Measurements from ENCODE around the gene HMOX2.
A peak's percentile ranks its signal among the peaks of the same experiment; 100 is the strongest.

Gene HMOX2

DNA sequence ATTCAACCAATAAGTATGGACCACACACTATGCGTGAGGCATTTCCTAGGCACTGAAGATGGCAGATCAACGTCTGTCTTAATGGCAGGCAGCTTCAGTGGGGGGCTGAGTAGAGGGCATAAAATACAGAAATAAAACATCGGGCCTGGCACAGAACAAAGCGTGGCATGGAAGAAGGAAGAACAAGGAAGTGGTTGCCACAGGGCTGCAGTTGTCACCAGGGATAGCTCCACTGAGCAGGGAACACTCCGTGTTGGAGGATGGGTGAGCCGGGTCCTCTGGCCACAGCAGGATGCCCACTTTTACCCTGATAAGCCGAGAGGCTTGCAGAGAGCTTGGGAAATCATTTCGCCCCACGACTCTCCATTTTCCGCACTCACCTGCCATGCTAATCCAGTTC is 56.0 kb downstream of the HMOX2 start:
- H3K27me3 ChIP-seq (ENCODE audit: control insufficient read depth in 1 of 2, insufficient read depth in 2 of 2, low read length in 2 of 2) = no peaks in the 10 kb centered on the region
- peaks cover 19% of the 10 kb centered on the region for H3K4me1 ChIP-seq (ENCODE audit: insufficient read depth, low read length)
- no peak overlapping the region for H3K27ac ChIP-seq (ENCODE audit: low read depth, low read length)
- H3K9me3 ChIP-seq (ENCODE audit: low read length) = no peaks in the 10 kb centered on the region
- H3K9ac ChIP-seq (ENCODE audit: low read length) = no peak overlapping the region
- no peak overlapping the region for H3K4me3 ChIP-seq (ENCODE audit: low read depth in 1 of 2, low read length in 2 of 2)
- H3K36me3 ChIP-seq (ENCODE audit: insufficient read depth, low read length) = no peaks in the 10 kb centered on the region

DNA sequence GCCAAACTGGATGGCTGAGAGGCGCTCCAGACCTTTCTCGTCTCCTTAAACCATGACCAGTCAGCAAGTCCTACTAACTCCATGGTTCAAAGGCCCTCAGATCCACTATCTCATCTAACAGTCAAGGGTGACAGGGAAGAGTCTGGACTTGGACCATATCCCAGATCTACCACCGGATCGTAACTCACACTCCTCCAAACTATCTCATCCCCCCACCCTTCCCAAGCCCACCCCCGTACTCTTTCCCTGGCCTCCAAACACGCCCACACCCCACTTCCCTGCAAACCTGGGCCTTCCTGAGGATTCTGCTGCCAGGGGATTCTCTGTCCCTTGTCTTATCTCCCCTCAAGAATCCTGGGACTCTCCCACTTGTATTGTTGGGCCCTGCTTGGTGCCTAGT is 57.3 kb downstream of the HMOX2 start:
- Histone ChIP-seq H3K4me3 (ENCODE audit: low read depth in 1 of 2, low read length in 2 of 2) (no peak overlapping the region), H3K27ac (ENCODE audit: low read depth, low read length) (no peak overlapping the region), H3K9me3 (ENCODE audit: low read length) (no peaks in the 10 kb centered on the region), H3K27me3 (ENCODE audit: control insufficient read depth in 1 of 2, insufficient read depth in 2 of 2, low read length in 2 of 2) (no peaks in the 10 kb centered on the region), H3K9ac (ENCODE audit: low read length) (no peak overlapping the region), H3K4me1 (ENCODE audit: insufficient read depth, low read length) (peaks cover 23% of the 10 kb centered on the region), H3K36me3 (ENCODE audit: insufficient read depth, low read length) (no peaks in the 10 kb centered on the region)

DNA sequence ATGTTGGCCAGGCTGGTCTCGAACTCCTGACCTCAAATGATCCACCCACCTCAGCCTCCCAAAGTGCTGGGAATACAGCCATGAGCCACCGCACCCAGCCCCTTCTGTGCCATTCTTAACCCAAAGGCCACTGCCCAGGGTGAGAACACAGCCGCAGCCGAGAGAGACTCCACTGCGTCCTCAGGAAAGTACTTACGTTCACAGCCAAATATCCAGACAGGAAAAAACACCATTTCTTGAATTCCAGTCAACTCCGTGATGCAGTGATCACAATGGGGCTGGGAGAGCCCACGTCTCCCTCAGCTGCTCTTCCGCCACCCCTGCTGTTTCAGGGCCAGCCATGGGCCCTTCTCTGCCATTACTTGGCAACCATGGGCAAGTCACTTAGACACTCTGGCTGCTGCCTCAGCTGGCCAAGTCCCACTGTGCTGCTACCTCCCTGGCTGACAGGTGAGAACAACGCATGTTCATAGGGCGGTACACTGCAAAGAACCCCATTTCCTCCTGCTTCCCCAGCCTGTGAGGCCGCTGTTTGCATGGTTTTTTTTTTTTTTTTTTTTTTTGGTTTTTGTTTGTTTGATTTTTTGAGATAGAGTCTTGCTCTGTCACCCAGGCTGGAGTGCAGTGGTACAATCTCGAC is 58.1 kb downstream of the HMOX2 start:
- H3K4me1 ChIP-seq (ENCODE audit: insufficient read depth, low read length) = peaks cover 19% of the 10 kb centered on the region
- no peaks in the 10 kb centered on the region for H3K36me3 ChIP-seq (ENCODE audit: insufficient read depth, low read length)
- H3K4me3 ChIP-seq (ENCODE audit: low read depth in 1 of 2, low read length in 2 of 2) = no peak overlapping the region
- H3K27ac ChIP-seq (ENCODE audit: low read depth, low read length) = no peak overlapping the region
- H3K9ac ChIP-seq (ENCODE audit: low read length) = no peak overlapping the region
- H3K9me3 ChIP-seq (ENCODE audit: low read length) = no peaks in the 10 kb centered on the region
- H3K27me3 ChIP-seq (ENCODE audit: control insufficient read depth in 1 of 2, insufficient read depth in 2 of 2, low read length in 2 of 2) = no peaks in the 10 kb centered on the region

DNA sequence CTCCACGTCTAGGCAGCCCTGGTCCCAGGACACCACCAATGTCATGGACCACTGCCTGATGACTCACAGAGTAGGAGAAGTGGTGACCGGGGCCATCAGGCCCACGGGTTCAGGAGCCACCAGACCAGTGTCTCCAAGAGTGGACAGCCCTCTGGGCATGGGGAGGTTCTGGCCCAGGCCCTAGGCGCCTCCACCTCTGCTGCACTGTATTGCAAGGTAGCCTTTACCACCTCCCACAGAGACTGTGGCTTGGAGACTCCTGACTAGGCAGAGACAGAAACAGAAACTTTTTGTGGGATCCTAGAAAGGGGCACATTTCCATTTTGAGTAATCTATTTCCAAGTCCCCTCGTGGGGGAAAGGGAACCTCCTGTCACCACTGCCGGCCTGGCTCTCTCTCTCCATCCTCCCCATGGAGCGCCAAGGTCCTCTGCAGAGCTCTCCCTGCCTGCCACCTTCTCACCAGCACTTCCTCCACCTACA is 59.5 kb downstream of the HMOX2 start:
- H3K36me3 ChIP-seq (ENCODE audit: insufficient read depth, low read length) = no peaks in the 10 kb centered on the region
- H3K27ac ChIP-seq (ENCODE audit: low read depth, low read length) = no peak overlapping the region
- H3K9me3 ChIP-seq (ENCODE audit: low read length) = no peaks in the 10 kb centered on the region
- H3K4me3 ChIP-seq (ENCODE audit: low read depth in 1 of 2, low read length in 2 of 2) = no peak overlapping the region
- H3K27me3 ChIP-seq (ENCODE audit: control insufficient read depth in 1 of 2, insufficient read depth in 2 of 2, low read length in 2 of 2) = no peaks in the 10 kb centered on the region
- no peak overlapping the region for H3K9ac ChIP-seq (ENCODE audit: low read length)
- H3K4me1 ChIP-seq (ENCODE audit: insufficient read depth, low read length) = peaks cover 12% of the 10 kb centered on the region

DNA sequence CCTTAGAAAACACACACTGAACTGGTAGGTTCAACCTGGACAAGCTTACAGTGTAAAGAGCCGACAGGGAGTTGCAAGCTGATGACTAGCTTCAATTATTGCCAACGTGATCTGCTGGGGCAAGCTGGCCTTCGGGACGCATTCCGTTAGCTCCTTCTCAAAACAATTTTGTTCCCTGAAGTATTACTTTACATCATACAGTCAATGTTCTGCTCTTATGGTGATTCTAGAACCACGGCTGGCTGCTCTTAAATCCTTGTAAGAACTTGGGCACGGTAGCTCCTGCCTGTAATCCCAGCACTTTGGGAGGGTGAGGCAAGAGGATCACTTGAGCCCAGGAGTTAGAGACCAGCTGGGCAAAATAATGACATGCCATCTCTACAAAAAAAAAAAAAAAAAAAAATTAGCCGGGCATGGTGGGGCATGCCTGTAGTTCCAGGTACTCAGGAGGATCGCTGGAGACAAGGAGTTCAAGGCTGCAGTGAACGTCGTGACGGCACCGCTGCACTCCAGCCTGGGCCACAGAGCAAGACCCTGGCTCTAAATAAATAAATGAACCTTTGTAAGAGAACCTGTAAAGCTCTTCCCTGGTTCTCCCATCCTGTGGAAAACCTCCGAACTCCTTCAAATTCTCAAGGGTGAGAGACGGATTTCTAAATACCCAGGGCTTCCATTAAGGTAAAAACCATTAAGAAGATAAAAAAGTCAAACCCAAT is 60.4 kb downstream of the HMOX2 start:
- Histone ChIP-seq H3K9ac (ENCODE audit: low read length) (no peak overlapping the region), H3K27ac (ENCODE audit: low read depth, low read length) (no peak overlapping the region), H3K4me1 (ENCODE audit: insufficient read depth, low read length) (peaks cover 12% of the 10 kb centered on the region), H3K9me3 (ENCODE audit: low read length) (no peaks in the 10 kb centered on the region), H3K36me3 (ENCODE audit: insufficient read depth, low read length) (no peaks in the 10 kb centered on the region), H3K4me3 (ENCODE audit: low read depth in 1 of 2, low read length in 2 of 2) (no peak overlapping the region), H3K27me3 (ENCODE audit: control insufficient read depth in 1 of 2, insufficient read depth in 2 of 2, low read length in 2 of 2) (no peaks in the 10 kb centered on the region)

DNA sequence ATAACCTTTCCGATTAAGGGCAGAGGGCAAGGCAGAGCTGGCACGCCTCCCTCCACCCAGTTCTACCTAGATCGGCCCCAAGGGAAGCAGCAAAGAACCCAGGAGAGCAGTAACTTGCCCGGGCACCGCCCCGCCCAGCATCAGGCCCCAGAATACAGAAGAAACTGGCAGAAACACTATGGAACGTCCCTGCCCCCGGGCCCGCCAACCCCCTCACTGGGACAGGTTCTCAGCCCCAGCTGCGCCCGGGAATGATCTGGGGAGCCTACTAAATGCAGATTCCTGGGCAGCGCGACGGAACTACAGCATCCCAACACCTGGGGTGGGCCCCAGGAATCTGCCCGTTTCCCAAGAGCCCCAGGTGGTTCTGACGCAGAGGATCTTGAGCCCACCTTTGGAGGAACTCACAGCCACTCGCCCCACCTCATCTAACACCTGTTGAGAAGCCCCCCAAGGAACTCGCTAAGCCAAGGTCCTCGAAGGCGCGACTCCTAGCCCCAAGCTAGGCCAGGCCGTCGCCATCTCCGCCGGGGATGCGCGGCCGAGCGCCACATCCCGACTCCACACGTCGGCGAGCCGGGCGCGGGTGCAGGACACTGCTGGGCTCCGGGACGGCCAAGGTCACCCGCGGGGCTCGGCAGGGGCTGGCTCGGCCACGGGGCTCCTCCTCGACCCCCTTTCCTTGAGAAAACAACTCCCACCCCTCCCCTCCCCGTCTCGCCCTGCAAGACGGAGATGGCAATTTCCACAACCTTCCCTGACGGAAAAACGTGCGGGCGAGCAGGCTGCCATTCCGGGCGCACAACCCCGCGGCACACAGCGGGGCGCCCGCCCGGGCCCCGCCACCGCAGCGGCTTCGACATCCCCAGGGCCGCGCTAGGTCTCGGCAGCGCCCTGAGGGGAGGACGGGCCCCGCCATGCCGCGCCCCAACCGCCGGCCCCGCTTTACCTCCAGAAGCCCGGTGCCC is 61.5 kb downstream of the HMOX2 start:
- Histone ChIP-seq H3K36me3 (ENCODE audit: insufficient read depth, low read length) (no peaks in the 10 kb centered on the region), H3K9ac (ENCODE audit: low read length) (peak overlapping the region; percentile 44), H3K4me1 (ENCODE audit: insufficient read depth, low read length) (peaks cover 12% of the 10 kb centered on the region), H3K27me3 (ENCODE audit: control insufficient read depth in 1 of 2, insufficient read depth in 2 of 2, low read length in 2 of 2) (no peaks in the 10 kb centered on the region), H3K27ac (ENCODE audit: low read depth, low read length) (peak overlapping the region; percentile 96), H3K9me3 (ENCODE audit: low read length) (no peaks in the 10 kb centered on the region), H3K4me3 (ENCODE audit: low read depth in 1 of 2, low read length in 2 of 2) (peak overlapping the region; percentile 61 to 65)

DNA sequence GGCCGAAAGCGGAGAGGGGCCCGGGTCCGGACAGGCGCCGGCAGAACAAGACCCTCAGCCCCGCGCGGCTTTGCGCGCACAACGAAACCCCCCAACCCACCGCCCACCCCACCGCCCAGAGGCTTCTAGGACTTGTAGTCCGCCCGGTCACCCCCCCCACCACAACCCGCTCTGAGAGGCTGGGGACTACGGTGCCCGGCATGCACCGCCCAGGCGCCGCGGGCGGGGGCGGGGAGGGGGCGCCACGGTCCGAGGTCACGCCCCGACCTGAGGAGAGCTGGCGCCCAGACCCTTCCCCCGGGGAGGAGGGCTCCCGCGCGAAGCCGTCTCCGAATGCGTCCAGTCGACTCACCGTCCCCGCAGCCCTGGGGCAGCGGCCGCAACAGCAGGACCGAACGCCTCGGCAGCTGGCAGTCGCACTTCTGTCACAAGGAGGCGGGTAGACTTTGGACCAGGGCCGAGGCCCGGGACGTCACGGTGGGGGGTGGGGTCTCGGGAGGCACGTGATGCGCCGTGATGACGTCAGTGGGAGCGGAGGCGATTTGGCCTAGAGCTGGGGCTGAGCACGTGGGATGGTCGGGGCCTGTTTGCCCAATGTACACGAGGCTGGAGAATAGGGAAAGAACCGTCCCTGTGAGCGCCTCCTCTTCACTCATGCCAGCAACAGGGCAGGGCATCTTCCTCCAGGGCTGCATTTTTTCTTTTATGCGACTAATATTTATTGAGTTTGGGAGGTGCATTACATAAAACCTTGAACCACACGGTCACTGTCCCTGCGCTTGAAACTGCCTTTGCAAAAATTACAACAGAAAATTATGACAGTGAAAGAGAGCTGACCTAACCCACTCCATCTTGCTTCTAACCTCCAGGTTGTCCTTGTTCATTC is 62.4 kb downstream of the HMOX2 start, which contains the start of gene CDIP1:
TSS of gene CDIP1 (minus strand) at position 424 of the 886 bp plus-strand sequence. CDS start 24,643 bp downstream, outside the sequence.
- H3K4me3 ChIP-seq (ENCODE audit: low read depth in 1 of 2, low read length in 2 of 2) = peak within 1 kb of the TSS; percentile 61 to 65
- peak within 1 kb of the TSS; percentile 44 for H3K9ac ChIP-seq (ENCODE audit: low read length)
- H3K36me3 ChIP-seq (ENCODE audit: insufficient read depth, low read length) = no peaks in the 10 kb centered on the region
- peak within 1 kb of the TSS; percentile 96 for H3K27ac ChIP-seq (ENCODE audit: low read depth, low read length)
- no peaks in the 10 kb centered on the region for H3K9me3 ChIP-seq (ENCODE audit: low read length)
- no peaks in the 10 kb centered on the region for H3K27me3 ChIP-seq (ENCODE audit: control insufficient read depth in 1 of 2, insufficient read depth in 2 of 2, low read length in 2 of 2)
- peaks cover 12% of the 10 kb centered on the region for H3K4me1 ChIP-seq (ENCODE audit: insufficient read depth, low read length)

DNA sequence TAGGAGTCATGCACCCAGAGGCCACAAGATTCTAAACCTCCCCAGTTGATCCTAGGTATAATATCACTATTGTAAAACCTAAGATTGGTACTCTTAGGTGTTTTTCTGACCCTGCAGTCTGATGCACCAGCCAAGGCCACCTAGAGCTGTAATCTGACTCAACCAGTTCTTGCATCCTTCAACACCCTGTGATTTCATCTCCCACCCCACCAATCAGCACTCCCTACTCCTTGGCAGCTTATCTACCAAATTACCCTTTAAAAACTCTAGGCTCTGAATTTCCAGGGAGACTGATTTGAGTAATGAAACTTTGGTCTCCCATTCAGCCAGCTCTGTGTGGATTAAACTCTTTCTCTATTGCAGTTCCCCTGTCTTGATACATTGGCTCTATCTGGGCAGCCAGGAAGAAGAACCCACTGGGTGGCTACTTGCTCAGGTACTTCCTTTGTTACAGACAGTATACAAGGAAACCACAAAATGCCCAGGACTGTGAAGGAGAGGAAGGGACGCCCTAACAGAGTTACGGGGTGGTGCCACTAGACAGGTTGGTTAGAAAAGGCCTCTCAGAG is 63.6 kb downstream of the HMOX2 start:
- Histone ChIP-seq H3K9me3 (ENCODE audit: low read length) (no peaks in the 10 kb centered on the region), H3K27ac (ENCODE audit: low read depth, low read length) (no peak overlapping the region), H3K9ac (ENCODE audit: low read length) (no peak overlapping the region), H3K4me1 (ENCODE audit: insufficient read depth, low read length) (peaks cover 12% of the 10 kb centered on the region), H3K36me3 (ENCODE audit: insufficient read depth, low read length) (no peaks in the 10 kb centered on the region), H3K4me3 (ENCODE audit: low read depth in 1 of 2, low read length in 2 of 2) (no peak overlapping the region), H3K27me3 (ENCODE audit: control insufficient read depth in 1 of 2, insufficient read depth in 2 of 2, low read length in 2 of 2) (no peaks in the 10 kb centered on the region)

DNA sequence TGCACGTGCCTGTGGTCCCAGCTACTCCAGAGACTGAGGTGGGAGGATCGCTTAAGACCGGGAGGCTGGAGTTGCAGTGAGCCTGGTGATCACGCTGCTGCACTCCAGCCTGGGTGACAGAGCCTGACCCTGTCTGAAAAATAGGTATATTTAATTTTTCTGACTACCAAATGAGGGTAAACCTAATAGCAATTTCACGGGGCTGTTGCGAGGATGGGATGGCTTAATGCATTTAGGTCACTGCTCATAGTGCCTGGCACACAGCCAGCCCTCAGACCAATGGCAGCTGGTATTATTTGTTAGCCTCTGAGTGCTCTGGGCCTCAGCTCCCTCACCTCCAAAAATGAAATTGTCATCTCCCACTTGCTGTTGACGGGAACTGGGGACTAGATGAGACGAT is 68.3 kb downstream of the HMOX2 start:
- Histone ChIP-seq H3K4me3 (ENCODE audit: low read depth in 1 of 2, low read length in 2 of 2) (no peak overlapping the region), H3K27ac (ENCODE audit: low read depth, low read length) (no peak overlapping the region), H3K9me3 (ENCODE audit: low read length) (no peaks in the 10 kb centered on the region), H3K4me1 (ENCODE audit: insufficient read depth, low read length) (no peaks in the 10 kb centered on the region), H3K9ac (ENCODE audit: low read length) (no peak overlapping the region), H3K36me3 (ENCODE audit: insufficient read depth, low read length) (no peaks in the 10 kb centered on the region), H3K27me3 (ENCODE audit: control insufficient read depth in 1 of 2, insufficient read depth in 2 of 2, low read length in 2 of 2) (no peaks in the 10 kb centered on the region)

DNA sequence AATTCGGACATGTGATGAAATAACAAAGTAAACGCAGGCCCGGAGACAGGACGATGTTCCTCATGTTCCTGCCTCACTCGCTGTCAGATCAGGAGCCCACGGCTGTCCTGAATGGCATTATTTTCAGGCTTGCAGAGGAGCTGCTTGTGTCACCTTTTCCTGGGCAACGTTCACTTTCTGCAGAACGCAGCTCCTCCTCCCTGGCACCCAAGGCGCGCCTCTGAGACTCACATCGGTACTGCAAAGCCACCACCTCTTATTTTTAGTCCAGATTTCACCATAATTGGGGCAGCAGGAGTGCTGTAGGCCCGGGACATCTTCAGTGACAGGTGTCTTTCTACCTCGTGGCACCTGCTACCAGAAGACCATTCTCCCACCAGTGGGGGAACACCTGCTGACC is 71.9 kb downstream of the HMOX2 start:
- Histone ChIP-seq H3K4me1 (ENCODE audit: insufficient read depth, low read length) (no peaks in the 10 kb centered on the region), H3K9me3 (ENCODE audit: low read length) (no peaks in the 10 kb centered on the region), H3K36me3 (ENCODE audit: insufficient read depth, low read length) (no peaks in the 10 kb centered on the region), H3K27ac (ENCODE audit: low read depth, low read length) (no peak overlapping the region), H3K27me3 (ENCODE audit: control insufficient read depth in 1 of 2, insufficient read depth in 2 of 2, low read length in 2 of 2) (no peaks in the 10 kb centered on the region), H3K9ac (ENCODE audit: low read length) (no peak overlapping the region), H3K4me3 (ENCODE audit: low read depth in 1 of 2, low read length in 2 of 2) (no peak overlapping the region)
